Pulmonary artery endothelial cell (primary cell): Measurements from ENCODE around the gene PLD4. TPM values are rescaled to one million over a fixed set of nuclear protein-coding genes. Genes with fewer than 3 reads are reported as not detected.
"Not testable (repeated sequence)": the region's sequence is repeated elsewhere in the genome, so short reads cannot be mapped to it uniquely, and the experiment has no call there.

Experiments used
- DNase-seq: peaks from one replicate; pipeline ENCODE4 v3.0.0-alpha.2; 2011; ENCODE audit warnings: low read depth, low spot score
- total RNA-seq: library from RNA; depleted of rRNA; stranded (reverse); fragments of >200 nt; gene quantifications from 2 replicates; pipeline ENCODE4 v1.2.3, GENCODE V29; 2014

Gene PLD4, protein sequence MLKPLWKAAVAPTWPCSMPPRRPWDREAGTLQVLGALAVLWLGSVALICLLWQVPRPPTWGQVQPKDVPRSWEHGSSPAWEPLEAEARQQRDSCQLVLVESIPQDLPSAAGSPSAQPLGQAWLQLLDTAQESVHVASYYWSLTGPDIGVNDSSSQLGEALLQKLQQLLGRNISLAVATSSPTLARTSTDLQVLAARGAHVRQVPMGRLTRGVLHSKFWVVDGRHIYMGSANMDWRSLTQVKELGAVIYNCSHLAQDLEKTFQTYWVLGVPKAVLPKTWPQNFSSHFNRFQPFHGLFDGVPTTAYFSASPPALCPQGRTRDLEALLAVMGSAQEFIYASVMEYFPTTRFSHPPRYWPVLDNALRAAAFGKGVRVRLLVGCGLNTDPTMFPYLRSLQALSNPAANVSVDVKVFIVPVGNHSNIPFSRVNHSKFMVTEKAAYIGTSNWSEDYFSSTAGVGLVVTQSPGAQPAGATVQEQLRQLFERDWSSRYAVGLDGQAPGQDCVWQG
- total RNA-seq, result under 0.01 and 0.04 TPM in 2 replicates

DNA sequence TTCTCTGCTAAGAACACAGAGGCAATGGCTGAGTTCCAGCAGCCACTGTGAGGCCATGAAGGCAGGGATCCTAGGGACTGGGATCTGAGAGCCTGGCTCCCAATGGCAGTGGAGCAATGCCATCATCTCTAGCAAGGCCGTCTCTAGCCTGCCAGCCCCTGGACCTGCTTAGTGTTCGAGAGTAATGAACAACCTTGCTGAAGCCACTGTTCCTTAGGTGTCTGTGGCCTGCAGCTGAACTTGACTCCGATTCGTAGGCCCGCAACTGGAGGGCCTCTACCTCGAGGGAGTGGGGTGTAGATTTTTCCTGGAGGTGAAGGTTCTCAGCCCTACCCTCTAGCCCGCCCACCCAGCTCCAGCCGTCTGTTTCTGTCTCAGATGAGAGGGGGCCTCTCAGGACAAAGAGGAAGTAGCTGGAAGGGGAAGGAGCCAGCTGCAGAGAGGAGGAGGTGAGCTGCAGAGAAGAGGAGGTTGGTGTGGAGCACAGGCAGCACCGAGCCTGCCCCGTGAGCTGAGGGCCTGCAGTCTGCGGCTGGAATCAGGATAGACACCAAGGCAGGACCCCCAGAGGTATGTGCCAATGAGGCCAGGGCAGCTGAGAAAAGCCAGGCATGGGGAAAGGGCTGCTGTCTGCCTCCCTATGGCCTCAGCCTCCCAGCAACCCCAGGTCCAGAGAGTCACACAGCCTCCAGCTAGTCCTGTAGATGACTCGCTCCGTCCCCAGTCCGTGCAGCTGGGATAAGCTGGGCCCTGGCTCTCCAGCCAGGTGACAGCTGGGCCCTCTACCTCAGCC lies at the start of gene PLD4:
PLD4 (plus strand) TSS at position 459 of the 793 bp plus-strand sequence. CDS start 2,262 bp downstream, outside the sequence.
- no peak for DNase-seq

DNA sequence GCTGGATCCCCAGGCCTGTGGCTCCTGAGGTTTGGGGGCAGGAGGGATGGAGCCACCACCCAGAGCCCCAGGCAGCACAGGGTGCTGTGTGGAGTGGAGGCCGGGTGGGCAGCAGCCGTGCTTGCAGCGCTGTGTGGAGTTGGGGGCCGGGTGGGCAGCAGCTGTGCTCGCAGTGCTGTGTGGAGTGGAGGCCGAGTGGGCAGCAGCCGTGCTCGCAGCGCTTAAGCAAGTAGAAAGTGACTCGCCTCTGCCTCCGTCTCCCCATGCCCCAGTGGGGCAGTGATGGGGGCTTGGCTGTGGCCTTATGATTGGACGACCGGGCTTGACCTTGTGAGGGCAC lies 49.3 kb upstream of the PLD4 start:
- DNase-seq, result no peak

DNA sequence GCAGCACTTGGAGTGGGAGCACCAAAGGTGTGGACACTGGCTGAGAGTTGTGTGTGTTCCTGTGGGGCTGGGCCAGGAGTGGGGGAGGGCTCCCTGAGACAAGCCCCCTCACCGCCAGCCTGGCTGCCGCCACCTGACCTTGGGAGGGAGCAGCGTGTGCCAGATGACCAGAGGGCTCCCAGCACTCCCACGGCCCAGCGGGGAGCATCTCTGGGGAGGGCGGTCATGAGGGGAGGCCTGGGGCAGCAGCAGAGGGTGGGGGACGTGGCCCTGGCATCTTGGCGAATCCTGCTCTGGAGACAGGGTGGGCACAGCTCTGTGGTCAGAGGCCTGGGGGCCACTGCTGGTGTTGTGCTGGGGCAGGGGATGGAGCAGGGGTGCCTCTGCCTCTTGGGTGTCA lies 48.9 kb upstream of the PLD4 start:
- no peak for DNase-seq

DNA sequence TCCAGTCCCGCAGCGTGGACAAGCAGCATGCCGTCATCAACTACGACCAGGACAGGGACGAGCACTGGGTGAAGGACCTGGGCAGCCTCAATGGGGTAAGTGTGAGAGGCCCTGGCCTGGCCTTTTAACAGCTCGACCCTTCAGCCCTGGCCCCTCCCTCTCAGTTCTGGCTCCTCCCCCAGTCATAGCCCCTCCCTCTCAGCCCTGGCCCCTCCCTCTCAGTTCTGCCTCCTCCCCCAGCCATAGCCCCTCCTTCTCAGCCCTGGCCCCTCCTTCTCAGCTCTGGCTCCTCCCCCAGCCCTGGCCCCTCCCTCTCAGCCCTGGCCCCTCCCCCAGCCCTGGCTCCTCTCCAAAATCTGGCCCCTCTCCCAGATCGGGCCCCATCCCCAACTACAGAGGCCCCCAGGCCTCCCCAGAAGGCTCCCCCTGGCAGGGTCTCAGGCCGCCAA lies 48.4 kb upstream of the PLD4 start:
- DNase-seq, result no peak

DNA sequence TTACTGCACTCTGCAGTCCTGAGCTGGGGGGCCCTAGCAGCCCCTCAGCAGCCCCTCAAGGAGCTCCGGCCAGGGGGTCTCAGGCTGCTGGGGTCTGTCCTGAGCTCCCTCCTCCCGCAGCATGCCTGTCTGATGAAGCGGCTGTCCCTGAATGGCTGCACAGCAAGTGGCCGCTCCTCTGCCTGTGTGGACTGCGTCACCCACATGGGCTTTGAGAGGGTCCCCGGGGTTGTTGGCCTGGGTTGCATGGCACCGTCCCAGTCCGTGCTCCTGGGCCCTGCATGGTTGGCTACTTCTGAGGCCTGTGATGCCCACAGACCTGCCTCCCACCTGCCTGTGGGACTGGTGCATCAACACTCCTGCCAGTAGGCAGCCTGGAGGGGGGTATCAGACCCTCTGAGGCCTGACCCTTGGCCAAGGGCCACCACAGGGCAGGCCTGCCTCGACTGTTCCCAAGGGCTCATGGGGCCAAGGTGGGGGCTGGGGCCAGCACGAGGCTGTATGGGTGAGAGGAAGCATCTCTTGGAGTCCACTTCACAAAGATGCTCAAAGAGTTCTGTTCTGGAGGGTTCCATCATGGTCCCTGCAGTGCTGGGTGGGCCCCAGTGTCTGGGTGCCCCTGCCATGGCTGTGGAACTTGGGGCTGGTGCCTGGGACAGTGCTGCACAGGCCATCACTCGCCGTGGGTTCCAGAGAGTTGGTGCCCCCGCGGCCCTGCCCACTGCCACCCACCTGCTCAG lies 47.4 kb upstream of the PLD4 start:
- no peak for DNase-seq

DNA sequence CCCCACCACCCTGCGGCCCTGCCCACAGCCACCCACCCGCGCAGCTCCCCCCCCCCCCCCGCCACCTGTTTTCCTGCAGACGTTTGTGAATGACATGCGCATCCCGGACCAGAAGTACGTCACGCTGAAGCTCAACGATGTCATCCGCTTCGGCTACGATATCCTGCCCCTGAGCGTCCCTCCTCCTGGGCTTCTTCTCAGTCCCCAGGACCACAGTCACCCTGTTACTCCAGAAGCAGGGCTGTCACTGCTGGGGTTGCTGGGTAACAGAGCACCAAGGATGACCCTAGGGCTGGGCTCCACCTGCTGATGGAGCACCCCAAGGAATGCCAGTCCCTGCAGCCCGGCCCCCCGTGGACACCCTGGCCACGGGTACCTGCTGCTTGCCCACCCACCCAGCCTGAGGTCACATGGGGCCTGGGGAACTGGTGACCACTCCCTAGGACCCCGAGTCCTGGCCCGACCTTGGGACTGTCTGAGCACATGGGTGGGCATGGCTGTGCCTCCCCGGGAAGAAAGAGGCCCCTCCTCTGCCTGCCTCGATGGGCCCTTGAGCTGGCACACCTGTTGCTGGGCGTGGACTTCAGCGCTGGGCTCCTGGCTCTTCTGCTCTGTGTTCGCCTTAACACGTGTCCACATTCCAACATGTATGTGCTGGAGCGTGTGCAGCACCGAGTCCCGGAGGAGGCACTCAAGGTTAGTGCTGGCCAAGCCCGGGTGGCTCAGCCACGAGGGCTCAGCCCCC lies 46.7 kb upstream of the PLD4 start:
- no peak for DNase-seq

DNA sequence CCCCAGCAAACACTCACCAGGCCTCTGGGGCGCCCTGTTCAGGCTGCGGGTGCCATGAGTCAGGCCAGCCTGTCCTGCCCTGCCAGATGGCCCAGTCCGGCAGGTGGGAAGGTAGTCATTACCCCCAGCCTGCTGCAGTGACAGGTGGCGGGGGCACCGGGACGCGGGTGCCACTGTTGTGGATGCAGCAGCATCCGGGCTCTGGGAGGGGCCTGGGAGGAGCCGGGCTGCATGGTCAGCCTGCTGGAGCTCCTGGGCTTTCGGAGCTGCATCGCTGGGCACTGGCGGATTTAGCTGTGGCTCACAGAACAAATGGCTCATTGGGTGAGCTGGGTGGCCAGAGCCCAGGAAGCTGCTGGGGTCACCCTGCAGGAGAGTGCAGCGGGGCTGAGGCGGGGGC lies 46.1 kb upstream of the PLD4 start:
- DNase-seq, result no peak

DNA sequence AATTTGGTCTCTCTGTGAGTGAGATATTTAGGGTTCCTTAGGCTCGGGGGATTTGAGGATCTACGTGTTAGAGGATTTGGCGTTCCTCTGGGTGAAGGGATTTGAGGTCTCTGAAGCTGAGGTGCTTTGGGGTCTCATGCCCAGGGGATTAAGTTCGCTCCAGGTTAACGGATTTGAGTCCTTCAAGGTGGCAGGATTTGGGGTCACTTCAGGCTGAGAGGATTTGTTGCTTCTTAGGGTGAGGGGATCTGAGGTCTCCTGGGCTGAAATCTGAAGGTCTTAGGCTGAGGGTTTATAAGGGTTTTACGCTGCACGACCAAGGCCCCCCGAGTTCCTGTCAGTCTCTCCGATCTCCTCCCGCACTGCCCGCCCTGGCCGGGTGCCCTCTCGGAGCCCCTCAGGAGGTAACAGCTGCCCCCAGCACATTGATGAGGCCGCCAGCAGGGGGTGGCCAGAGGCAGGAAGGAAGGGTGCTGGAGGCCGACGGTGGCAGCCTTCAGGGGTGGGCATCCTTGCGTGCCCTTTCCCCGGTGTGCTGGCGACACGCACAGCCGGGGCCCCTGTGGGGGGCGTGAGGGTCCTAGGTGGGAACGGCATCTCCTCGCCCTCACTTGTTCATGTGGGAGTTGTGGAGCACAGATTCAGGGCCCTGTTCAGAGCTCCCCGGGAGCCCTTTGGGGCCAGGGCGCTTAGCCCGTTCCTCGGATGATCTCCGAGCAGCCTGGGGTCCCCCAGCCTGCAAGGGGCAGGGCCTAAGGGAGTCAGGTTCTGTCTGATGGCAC lies 45.3 kb upstream of the PLD4 start:
- DNase-seq, result no peak

DNA sequence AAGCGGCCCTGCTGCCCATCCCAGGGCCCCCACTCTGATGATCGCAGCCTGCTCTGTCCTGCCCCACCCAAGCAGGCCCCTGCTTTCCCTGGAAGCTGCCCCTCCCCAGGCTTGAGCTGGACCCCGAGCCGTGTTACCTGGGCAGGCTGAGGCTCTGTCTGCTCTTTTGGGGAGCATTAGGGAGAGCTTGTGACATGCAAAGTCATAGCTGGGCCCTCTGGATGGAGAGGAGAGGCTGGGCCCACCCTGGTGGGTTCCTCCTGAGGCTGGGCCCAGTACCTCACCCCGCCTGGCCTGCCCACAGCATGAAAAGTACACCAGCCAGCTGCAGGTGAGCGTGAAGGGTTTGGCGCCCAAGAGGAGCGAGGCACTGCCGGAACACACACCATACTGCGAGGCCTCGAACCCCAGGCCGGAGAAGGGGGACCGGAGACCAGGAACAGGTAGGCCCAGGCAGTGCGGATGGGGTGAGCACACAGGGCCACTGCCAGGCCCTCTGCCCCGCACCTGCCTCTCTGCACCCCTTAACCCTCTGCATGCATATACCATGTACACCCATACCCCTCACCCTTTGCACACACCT lies 44.6 kb upstream of the PLD4 start:
- no peak for DNase-seq

DNA sequence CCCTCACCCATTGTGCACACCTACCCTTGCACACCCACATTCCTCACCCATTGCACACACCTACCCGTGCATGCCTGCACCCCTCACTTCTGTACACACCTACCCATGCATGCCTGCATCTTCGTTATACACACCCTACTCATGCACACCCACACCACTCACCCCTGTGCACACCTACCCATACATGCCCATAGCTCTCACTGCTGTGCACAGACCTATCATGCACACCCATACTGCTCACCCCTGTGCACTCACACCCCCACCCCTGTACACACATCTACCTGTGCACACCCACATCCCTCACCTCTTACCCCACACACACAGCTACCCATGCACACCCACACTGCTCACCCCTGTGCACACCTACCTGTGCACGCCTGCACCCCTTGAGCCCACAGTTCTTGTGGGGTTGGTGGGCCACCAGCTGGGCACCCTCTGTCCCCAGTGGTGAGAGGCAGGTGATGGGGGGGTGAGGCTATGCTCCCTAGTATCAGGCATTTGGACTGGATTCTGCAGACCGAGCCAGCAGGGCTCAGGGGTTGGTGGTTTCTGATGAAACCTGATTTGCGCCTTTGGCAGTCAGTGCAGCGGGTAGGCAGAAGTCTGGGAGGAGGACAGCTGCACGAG lies 44.0 kb upstream of the PLD4 start:
- no peak for DNase-seq

DNA sequence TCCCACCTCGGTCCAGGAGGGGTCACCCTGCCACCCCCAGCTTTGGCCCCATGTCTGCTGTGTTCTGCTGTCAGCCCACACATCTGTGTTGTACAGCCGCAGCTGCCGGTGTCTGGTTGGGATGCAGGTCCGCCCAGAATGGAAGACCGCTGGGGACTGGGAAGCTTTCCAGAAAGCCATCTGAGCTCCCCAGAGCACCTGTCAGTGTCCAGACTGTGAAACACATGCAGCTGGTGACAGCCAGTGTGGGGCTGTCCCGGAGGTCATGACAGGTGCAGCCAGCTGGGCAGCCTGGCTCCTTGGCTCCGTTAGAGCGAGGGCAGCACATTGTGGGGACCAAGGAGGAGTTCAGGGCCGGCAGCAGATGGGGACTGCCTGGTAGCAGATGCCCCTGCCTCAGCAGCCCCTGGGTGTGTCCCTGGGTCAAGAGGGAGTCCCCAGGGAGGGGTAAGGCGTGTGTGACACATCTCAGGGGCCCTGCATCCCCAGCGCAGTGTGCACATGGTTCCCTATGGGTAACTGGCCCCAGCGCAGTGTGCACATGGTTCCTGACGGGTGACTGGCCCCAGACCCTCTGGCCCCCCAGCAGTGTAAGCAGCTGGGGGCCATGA lies 43.2 kb upstream of the PLD4 start:
- no peak for DNase-seq

DNA sequence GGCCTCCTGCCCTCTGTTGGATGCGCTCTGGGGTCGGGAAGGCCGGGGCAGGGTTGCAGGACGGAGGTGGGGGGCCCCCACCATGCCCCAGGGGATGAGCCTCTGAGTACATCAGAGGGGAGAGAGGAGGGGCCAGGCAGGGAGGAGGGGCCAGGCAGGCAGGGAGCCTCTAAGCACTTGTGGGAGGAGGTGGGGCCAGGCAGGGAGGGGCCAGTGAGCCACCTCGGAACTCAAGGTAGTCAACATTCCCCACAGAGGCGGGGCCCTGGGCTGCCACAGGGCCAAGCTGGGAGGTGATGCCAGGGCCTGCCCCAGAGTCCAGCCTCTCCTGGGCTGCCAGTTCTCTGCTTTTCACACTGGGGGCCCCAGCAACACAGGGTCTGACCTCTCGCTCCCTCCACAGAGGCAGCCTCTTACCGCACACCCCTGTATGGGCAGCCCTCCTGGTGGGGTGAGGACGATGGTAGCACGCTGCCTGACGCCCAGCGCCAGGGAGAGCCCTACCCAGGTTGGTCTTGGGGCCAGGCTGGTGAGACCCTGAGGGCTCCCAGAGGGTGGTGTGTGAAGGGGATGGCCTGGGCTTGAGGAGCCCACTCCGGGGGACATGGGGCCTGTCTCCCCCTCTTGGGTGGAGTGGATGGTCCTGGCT lies 42.2 kb upstream of the PLD4 start:
- no peak for DNase-seq

DNA sequence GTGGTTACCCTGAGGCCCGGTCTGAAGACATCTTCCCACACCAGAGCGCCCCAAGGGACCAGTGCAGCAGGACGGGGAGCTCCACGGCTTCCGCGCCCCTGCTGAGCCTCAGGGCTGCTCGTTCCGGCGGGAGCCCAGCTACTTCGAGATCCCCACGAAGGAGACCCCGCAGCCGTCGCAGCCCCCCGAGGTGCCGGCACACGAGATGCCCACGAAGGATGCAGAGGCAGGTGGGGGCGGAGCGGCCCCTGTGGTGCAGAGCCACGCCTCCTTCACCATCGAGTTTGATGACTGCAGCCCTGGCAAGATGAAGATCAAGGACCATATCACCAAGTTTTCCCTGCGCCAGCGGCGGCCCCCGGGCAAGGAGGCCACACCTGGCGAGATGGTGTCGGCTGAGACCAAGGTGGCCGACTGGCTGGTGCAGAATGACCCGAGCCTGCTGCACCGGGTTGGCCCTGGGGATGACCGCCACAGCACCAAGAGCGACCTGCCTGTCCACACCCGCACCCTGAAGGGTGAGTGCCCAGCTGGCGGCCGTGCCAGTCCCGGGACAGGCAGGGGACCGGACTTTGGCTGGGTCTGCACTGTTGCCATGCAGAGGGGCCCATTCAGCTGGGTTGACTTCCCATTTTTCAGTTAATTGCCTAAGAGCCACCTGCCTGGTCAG lies 41.6 kb upstream of the PLD4 start:
- DNase-seq, result no peak

DNA sequence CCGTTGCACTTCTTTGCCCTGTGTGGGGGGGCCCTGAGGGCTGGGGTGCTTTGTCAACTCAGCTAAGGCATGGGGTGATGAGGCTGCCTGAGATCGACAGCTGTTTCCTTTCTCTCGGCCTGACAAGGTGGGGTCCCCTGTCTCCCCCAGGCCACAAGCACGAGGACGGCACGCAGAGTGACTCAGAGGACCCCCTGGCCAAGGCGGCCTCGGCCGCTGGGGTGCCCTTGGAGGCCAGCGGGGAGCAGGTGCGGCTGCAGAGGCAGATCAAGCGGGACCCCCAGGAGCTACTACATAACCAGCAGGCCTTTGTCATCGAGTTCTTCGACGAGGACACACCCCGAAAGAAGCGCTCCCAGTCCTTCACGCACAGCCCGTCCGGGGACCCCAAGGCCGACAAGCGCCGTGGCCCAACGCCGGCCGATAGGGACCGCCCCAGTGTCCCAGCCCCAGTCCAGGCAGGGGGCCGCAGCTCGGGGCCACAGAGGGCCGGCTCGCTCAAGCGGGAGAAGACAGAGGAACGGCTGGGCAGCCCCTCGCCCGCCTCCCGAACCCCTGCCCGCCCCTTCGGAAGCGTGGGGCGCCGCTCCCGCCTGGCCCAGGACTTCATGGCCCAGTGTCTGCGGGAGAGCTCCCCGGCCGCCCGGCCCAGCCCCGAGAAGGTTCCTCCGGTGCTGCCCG lies 40.9 kb upstream of the PLD4 start:
- DNase-seq, result no peak

DNA sequence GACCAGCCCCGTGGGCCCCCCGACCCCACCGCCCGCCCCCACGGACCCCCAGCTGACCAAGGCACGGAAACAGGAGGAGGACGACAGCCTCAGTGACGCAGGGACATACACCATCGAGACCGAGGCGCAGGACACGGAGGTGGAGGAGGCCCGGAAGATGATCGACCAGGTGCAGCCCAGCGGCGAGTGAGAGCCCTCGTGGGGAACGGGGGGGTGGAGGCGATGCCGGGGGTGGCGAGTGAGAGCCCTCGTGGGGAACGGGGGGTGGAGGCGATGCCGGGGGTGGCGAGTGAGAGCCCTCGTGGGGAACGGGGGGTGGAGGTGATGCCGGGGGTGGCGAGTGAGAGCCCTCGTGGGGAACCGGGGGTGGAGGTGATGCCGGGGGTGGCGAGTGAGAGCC lies 40.3 kb upstream of the PLD4 start:
- not testable (repeated sequence) for DNase-seq

DNA sequence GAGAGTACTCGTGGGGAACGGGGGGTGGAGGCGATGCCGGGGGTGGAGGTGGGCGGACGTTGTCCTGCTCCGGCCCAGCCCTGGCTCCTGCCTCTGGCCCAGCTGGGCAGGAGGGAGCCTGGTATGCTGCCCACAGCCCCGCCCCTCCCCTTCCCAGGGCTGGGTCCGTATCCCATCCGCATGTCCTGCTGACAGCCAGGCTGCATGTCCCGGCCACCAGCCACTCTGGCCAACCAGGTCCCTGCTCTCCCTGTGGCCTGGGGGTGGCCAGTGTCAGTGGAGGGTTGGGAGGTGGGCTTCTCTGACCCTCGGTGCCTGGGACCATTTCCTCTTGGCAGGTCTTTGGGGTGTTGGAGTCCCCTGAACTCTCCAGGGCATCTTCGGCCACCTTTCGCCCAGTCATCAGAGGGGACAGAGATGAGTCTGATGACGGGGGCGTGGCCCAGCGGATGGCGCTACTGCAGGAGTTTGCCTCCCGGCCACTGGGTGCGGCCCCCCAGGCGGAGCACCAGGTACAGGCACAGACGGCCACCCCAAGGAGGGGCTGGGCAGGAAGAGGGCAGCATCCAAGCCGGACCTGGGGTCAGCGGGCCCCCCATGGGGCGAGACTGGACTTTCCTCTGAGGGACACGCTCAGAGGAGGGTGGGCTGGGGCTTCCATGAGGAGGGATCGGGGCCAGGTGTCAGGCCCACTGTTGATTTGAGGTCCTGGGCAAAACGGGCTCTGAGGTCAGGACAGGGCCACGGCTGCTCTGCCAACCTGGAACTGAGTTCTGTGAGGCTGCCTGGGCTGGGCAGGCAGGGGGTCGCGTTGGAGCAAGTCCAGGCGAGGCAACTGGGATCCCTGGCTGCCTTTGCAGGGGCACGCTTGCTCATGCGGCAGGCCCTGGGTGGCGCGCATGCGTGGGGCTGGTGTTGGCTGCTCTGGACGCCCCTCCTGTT lies 39.4 kb upstream of the PLD4 start:
- no peak for DNase-seq
